Motor neuron (in vitro differentiated cells): ENCODE measurements around the gene COL4A6. TPM values are rescaled to one million over a fixed set of nuclear protein-coding genes. Genes with fewer than 3 reads are reported as not detected.

Source experiments
- ATAC-seq, 8 experiments: fragments of 200-7000 bp; cut with Tn5 transposase; replicated peaks in 6 of 8; 2 replicates each; pipeline ENCODE4 v1.8.0; 2021; ENCODE audit warnings: mild to moderate bottlenecking in 8 of 8, moderate library complexity in 8 of 8
- H3K27ac ChIP-seq, 2 donors: fragments of 250-450 bp; sonication (Bioruptor Pico); 2 replicates each; pipeline ENCODE4 v1.9.0; 2021; ENCODE audit warnings: antibody characterized with exemption in 2 of 2, mild to moderate bottlenecking in 2 of 2, moderate library complexity in 1 of 2
- H3K4me1 ChIP-seq, 2 donors: fragments of 250-450 bp; sonication (Bioruptor Pico); replicated peaks in 1 of 2; 2 replicates each; pipeline ENCODE4 v1.6.1; 2021; ENCODE audit warnings: antibody characterized with exemption in 2 of 2, mild to moderate bottlenecking in 2 of 2, moderate library complexity in 1 of 2
- H3K4me3 ChIP-seq, 5 donors: fragments of 250-450 bp; sonication (Bioruptor Pico); 2 replicates each; pipeline ENCODE4 v1.9.0; 2021; ENCODE audit warnings: antibody characterized with exemption in 5 of 5, mild to moderate bottlenecking in 5 of 5, moderate library complexity in 4 of 5
- WGBS, 10 experiments: fragments of 450-650 bp; shearing (Covaris generic); methylation state at CpG; one replicate each; pipeline ENCODE4 v1.0.0; 2022; 5-methylcytosine and 5-hydroxymethylcytosine counted together
- in situ Hi-C, 9 experiments: fragments of 400-800 bp; cut with MboI; loops; one replicate each; pipeline ENCODE4 v1.15.0; 2021; ENCODE audit warnings: low sequenced_read_pairs in 9 of 9, low pct_unique_long_range_greater_than_20kb in 2 of 9; ENCODE audit not compliant: unreplicated experiment in 9 of 9
- total RNA-seq, 8 experiments: library from RNA; unstranded; fragments of 300-600 nt; gene quantifications; 2 replicates each; pipeline versions ENCODE4 v1.2.3 to v1.2.4, GENCODE V29; 2022

COL4A6 gene
- total RNA-seq, 8 experiments from 2014 or later, result 0.76 to 16.2 (median 1.4) TPM

- H3K27ac ChIP-seq, result no peak overlapping the region
- H3K4me3 ChIP-seq, result no peak overlapping the region
- ATAC-seq, result no peak
- whole genome bisulfite sequencing, 10 experiments, result 27 to 100% (median 64%) methylated on average over 1 to 4 of the region's 4 CpGs; no CpG with 5 or more reads in 4 of the 10 experiments
- peaks cover 0 to 2% of the 10 kb centered on the region in 2 donors for H3K4me1 ChIP-seq
- in situ Hi-C loops, result no loop called here
Observed at GRCh38 chrX:108235986-108236385, 202.2 kb downstream of the COL4A6 start.

DNA sequence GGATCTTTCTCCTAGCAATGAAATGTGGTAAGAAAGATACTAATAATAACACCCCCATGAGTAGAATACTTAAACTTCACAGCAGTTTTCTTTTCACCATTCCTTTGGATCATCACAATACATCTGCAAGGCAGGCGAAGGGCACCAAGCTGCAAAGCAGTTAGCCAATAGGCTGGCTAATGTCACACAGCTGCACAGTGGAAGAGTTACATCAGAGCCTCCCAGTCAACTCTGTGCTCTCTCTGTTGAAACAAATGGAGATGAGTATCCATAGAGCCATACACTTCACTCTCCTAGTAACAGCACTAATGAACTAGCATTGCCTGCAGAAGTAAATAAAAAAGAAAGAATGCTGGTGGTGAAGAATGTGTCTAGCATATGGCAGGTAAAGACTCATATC lies 207.6 kb downstream of the COL4A6 start:
- H3K27ac ChIP-seq, result no peak overlapping the region
- in situ Hi-C loops, result no loop called here
- H3K4me1 ChIP-seq, result peaks cover under 1 to 2% of the 10 kb centered on the region in 2 donors
- 83 to 100% methylated on average over 1 of the region's 1 CpG; no CpG with 5 or more reads in 8 of the 10 experiments for WGBS, 10 experiments
- no peak overlapping the region for H3K4me3 ChIP-seq
- ATAC-seq, result peak in 3 of 8 experiments; percentile 58 to 99 (median 66)

DNA sequence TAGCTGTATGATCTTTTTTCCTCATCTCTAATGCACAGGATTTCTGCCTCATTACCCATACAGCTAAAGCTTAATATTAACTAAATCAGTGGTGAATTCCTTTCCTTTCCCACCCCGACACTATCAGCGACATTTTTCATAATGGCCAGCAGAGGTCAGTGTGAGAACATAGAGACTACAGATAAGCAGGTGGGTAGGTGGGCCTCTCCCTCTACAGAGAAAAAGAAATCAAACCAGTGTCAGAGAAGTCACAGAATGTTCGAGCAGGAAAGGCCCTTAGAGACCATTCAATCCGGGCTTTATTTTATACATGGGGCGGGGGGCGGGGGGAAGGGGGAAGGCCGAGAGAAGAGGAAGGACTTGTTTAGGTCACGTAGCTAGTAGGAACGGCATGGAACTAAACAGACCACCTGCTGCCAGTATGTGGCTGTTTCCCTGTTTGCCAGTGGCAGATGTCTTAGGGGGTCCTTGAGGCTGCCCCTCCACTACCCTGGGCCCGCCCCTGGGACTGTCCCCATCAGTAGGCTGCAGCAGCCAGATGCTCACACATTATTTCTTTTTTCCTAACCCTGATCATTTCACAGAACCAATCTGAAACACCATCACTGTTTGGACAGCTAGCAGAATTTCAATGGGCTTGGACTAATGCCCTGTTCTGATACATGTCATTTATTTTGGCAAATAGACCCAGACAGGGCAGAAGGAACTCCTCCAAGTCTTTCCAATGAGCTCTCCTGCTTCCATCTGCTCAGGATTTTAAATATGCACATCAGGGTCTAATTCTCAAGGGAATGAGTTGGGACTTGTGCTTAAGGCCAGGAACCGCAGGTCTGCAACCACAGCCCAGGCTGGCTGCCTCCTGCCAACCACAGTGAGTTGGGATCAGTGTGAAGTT lies 213.2 kb downstream of the COL4A6 start:
- ATAC-seq, result peak; percentile 76 to 92 (median 88)
- 0% methylated on average over 2 of the region's 11 CpGs; no CpG with 5 or more reads in 9 of the 10 experiments for WGBS, 10 experiments
- H3K4me3 ChIP-seq, result no peak overlapping the region
- H3K27ac ChIP-seq, result peak overlapping the region in 1 of 2 donors; percentile 22
- in situ Hi-C loops, result loop anchor here in 1 of 9 experiments (25.0 kb wide), 1 partner anchor 312 kb away; no protein-coding TSS in a partner anchor
- peaks cover 7% of the 10 kb centered on the region in 2 donors for H3K4me1 ChIP-seq

- Histone ChIP-seq H3K4me3 (no peak overlapping the region), H3K4me1 (peaks cover 7% of the 10 kb centered on the region in 2 donors), H3K27ac (no peak overlapping the region)
- no peak for ATAC-seq
- in situ Hi-C loops, result loop anchor here in 1 of 9 experiments (25.0 kb wide), 1 partner anchor 313 kb away; no protein-coding TSS in a partner anchor
- 78% methylated on average over 2 of the region's 2 CpGs; no CpG with 5 or more reads in 9 of the 10 experiments for WGBS, 10 experiments
Observed at GRCh38 chrX:108224218-108224617, 214.0 kb downstream of the COL4A6 start.

- H3K4me3 ChIP-seq, result no peak overlapping the region
- ATAC-seq, result no peak
- no peak overlapping the region for H3K27ac ChIP-seq
- peaks cover 7% of the 10 kb centered on the region in 2 donors for H3K4me1 ChIP-seq
- in situ Hi-C loops, result loop anchor here in 1 of 9 experiments (25.0 kb wide), 1 partner anchor 314 kb away; no protein-coding TSS in a partner anchor
- 0 to 93% (median 63%) methylated on average over 1 to 5 of the region's 5 CpGs; no CpG with 5 or more reads in 6 of the 10 experiments for WGBS, 10 experiments
Observed at GRCh38 chrX:108223585-108223984, 214.6 kb downstream of the COL4A6 start.

DNA sequence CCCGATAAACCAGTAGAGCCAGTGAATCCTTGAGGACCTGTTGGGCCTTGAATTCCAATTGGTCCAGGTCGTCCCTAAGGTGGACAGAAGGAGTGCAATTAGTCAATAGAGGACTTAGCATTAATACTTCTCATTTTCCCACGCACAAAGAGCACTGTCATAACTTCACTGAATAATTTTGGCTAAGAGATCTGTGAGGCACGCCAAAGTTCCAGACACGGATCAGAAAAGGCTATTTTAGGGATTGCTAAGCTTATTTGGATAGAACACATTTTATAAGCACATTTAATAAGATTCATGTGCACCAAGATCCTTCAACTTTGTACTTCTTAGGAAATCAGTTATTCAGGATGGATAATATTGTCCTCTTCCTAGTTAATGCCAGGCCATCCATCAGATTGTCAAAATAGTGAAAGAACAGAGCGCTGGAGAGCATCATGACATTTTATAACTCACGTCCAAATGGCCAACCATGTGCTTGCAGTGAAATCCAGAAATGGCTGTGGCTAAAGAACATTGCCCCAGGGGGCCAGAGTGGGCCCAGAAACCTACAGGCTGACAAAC lies 216.8 kb downstream of the COL4A6 start:
- Histone ChIP-seq H3K4me3 (no peak overlapping the region), H3K27ac (no peak overlapping the region), H3K4me1 (peaks cover 7% of the 10 kb centered on the region in 2 donors)
- in situ Hi-C loops, result loop anchor here in 1 of 9 experiments (25.0 kb wide), 1 partner anchor 316 kb away; no protein-coding TSS in a partner anchor
- ATAC-seq, result no peak
- WGBS, 10 experiments, result 34 to 100% (median 81%) methylated on average over 1 to 6 of the region's 7 CpGs; no CpG with 5 or more reads in 6 of the 10 experiments

GRCh38 chrX:108219949-108220601 lies 218.1 kb downstream of the COL4A6 start:
- 20 to 100% (median 47%) methylated on average over 1 to 4 of the region's 5 CpGs; no CpG with 5 or more reads in 6 of the 10 experiments for WGBS, 10 experiments
- in situ Hi-C loops, result loop anchor here in 1 of 9 experiments (25.0 kb wide), 1 partner anchor 317 kb away; no protein-coding TSS in a partner anchor

DNA sequence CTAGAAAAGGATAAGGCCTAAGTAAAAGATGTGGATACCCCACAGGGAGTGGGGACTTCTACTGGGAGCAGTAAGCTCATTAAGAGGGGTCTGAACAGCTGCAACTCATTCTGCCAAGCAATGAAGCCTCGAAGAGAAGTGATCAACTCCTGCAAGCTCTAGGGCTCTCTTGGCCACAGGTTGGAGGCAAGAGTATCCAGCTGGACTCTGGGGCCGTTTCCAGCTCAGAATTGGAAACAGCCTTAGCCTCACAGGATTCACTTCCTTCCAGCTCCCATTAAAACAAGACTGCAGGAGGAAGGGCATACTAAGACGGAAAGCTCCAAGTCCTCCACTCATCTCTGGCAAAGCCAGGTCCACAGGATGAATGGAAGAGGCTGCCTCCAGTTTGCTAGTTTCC lies 220.3 kb downstream of the COL4A6 start:
- in situ Hi-C loops, result loop anchor here in 1 of 9 experiments (25.0 kb wide), 1 partner anchor 319 kb away; no protein-coding TSS in a partner anchor
- WGBS, 10 experiments, result 20 to 40% (median 20%) methylated on average over 1 of the region's 3 CpGs; no CpG with 5 or more reads in 7 of the 10 experiments
- no peak for ATAC-seq
- Histone ChIP-seq H3K4me3 (no peak overlapping the region), H3K27ac (no peak overlapping the region), H3K4me1 (no peaks in the 10 kb centered on the region)

More at GRCh38 chrX:108219949-108220601, 218.1 kb downstream of the COL4A6 start:
- Histone ChIP-seq H3K4me1 (peaks cover 2 to 5% of the 10 kb centered on the region in 2 donors), H3K4me3 (no peak overlapping the region), H3K27ac (no peak overlapping the region)
- no peak for ATAC-seq

GRCh38 chrX:108216919-108217571 lies 221.2 kb downstream of the COL4A6 start:
- no peak overlapping the region for H3K27ac ChIP-seq
- no peaks in the 10 kb centered on the region for H3K4me1 ChIP-seq
- in situ Hi-C loops, result loop anchor here in 1 of 9 experiments (25.0 kb wide), 1 partner anchor 320 kb away; no protein-coding TSS in a partner anchor
- ATAC-seq, result no peak
- WGBS, 10 experiments, result 79 to 100% (median 100%) methylated on average over 1 to 3 of the region's 3 CpGs; no CpG with 5 or more reads in 7 of the 10 experiments
- no peak overlapping the region for H3K4me3 ChIP-seq

DNA sequence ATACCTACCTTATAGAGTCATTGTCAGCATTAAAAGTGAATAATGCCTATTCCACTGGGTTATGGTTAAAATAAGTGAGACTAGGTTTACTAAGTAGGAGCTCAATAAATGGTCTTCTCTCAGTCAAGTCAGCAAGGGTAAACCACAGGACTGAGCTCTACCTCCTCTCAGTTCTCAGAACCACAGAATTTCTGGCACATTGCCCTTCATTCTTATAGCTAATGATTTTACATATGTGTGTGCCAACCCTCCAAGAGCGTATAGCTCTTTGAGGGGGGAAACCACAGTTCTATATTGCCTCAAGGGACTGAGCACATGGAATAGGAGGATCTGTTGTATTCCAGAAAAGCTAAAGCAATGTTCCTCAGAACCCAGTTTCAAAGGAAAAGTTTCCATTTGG lies 221.8 kb downstream of the COL4A6 start:
- Histone ChIP-seq H3K27ac (no peak overlapping the region), H3K4me1 (no peaks in the 10 kb centered on the region), H3K4me3 (no peak overlapping the region)
- no peak for ATAC-seq
- WGBS, 10 experiments, result 17 to 80% methylated on average over 1 of the region's 1 CpG; no CpG with 5 or more reads in 8 of the 10 experiments
- in situ Hi-C loops, result loop anchor here in 1 of 9 experiments (25.0 kb wide), 1 partner anchor 321 kb away; no protein-coding TSS in a partner anchor

- no peak overlapping the region for H3K4me3 ChIP-seq
- in situ Hi-C loops, result loop anchor here in 1 of 9 experiments (25.0 kb wide), 1 partner anchor 326 kb away; no protein-coding TSS in a partner anchor
- no peak for ATAC-seq
Observed at GRCh38 chrX:108211301-108211700, 226.9 kb downstream of the COL4A6 start.

More at GRCh38 chrX:108211301-108211700, 226.9 kb downstream of the COL4A6 start:
- Histone ChIP-seq H3K27ac (no peak overlapping the region), H3K4me1 (peaks cover 0 to 2% of the 10 kb centered on the region in 2 donors)
- WGBS, 10 experiments, result 88 to 100% methylated on average over 1 of the region's 1 CpG; no CpG with 5 or more reads in 8 of the 10 experiments
